Body of pancreas (tissue), 4 donors: ENCODE data around the gene CTNNBIP1. TPM values are rescaled to one million over a fixed set of nuclear protein-coding genes. Genes with fewer than 3 reads are reported as not detected.

ENCODE experiments used
- ATAC-seq: fragments of 150-250 bp; one replicate; pipeline ENCODE4 v1.9.1; 2016
- DNase-seq, 4 donors: peaks; one replicate each; pipeline ENCODE4 v3.0.0-alpha.2; 2019
- H3K27ac ChIP-seq, 4 donors: fragments of 200-600 bp; sonication (generic); 1 replicate in 3 of 4; 2 replicates in 1 of 4; pipeline versions ENCODE4 v1.5.1 to v1.6.1; 2016 to 2019; ENCODE audit warnings: mild to moderate bottlenecking in 1 of 4, mixed read lengths in 1 of 4, moderate library complexity in 1 of 4
- H3K27me3 ChIP-seq, 2 donors: fragments of 200-600 bp; sonication (generic); one replicate each; pipeline ENCODE4 v1.6.0; 2016; ENCODE audit warnings: mild to moderate bottlenecking in 1 of 2
- H3K36me3 ChIP-seq, 2 donors: fragments of 200-600 bp; sonication (generic); replicated peaks in 1 of 2; 2 replicates each; pipeline ENCODE4 v1.5.1; 2016; ENCODE audit warnings: low read depth in 2 of 2; ENCODE audit not compliant: insufficient read depth in 1 of 2
- H3K4me1 ChIP-seq: fragments of 200-600 bp; sonication (generic); one replicate; pipeline ENCODE4 v1.6.0; 2016
- H3K4me3 ChIP-seq, 2 donors: fragments of 200-600 bp; sonication (generic); 1 replicate in 1 of 2; 2 replicates in 1 of 2; pipeline ENCODE4 v1.5.1; 2016 to 2019
- H3K9me3 ChIP-seq, 3 donors: fragments of 200-600 bp; sonication (generic); 1 replicate in 2 of 3; 2 replicates in 1 of 3; pipeline ENCODE4 v1.5.1; 2016
- POLR2A ChIP-seq, 3 donors: fragments of 450-650 bp; IDR thresholded peaks; one replicate each; pipeline ENCODE4 v1.6.1; 2016; ENCODE audit warnings: antibody characterized with exemption in 3 of 3, mild to moderate bottlenecking in 2 of 3
- WGBS, 2 donors: methylation state at CpG; one replicate each; pipeline ENCODE4 v1.1.5; 2017; 5-methylcytosine and 5-hydroxymethylcytosine counted together
- intact Hi-C: fragments of 100-400 bp; cut with DNase I; formaldehyde crosslinking; loops from one replicate; pipeline ENCODE4 v1.15.1; 2023
- total RNA-seq, 2 donors: library from RNA; depleted of rRNA; stranded (reverse); fragments of >200 nt; gene quantifications; one replicate each; pipeline ENCODE4 v1.1.0, GENCODE V29; 2016
- TF ChIP-seq, protein P1 (sequence below), 7 experiments: fragments of 450-650 bp in 4 of 7; fragments of 200-600 bp in 3 of 7; sonication (generic) in 3 of 7; IDR thresholded peaks; one replicate each; pipeline ENCODE4 v1.5.1; 2016 to 2019; ENCODE audit warnings: antibody characterized with exemption in 7 of 7

Gene CTNNBIP1
- total RNA-seq, 2 donors from 2014 or later, result 20.1 to 24.6 TPM

DNA sequence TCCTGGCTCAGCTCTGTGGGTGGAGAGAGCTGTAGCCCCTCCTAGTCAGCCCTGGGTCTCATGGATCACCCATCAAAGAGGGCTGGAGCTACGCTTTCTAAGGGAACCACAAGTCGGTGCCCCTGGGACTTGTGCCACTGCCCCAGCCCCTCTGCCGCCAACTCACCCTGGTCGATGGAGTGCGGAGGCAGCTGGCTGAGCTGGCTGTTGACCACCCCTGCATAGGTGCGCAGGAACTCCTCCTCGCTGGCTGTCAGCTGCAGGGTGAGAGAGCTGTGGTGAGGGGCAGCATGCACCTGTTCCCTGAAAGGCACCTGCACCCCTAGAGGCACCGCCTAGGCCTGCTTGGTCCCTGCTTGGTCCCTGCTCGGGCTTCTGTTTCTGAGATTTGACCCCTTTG is 39.0 kb downstream of the CTNNBIP1 start:
- Histone ChIP-seq H3K27ac (no peak overlapping the region), H3K4me3 (no peak overlapping the region), H3K9me3 (no peaks in the 10 kb centered on the region), H3K36me3 (peaks cover 0 to 2% of the 10 kb centered on the region in 2 donors), H3K27me3 (no peaks in the 10 kb centered on the region), H3K4me1 (peaks cover 8% of the 10 kb centered on the region)
- 88 to 93% methylated on average over 7 to 8 of the region's 9 CpGs for WGBS, 2 donors
- DNase-seq (no peak), ATAC-seq (no peak)
- intact Hi-C loops, result loop anchor here (10.0 kb wide), 2 partner anchors 154 to 554 kb away; no protein-coding TSS in a partner anchor
- TF ChIP-seq, protein P1, sequence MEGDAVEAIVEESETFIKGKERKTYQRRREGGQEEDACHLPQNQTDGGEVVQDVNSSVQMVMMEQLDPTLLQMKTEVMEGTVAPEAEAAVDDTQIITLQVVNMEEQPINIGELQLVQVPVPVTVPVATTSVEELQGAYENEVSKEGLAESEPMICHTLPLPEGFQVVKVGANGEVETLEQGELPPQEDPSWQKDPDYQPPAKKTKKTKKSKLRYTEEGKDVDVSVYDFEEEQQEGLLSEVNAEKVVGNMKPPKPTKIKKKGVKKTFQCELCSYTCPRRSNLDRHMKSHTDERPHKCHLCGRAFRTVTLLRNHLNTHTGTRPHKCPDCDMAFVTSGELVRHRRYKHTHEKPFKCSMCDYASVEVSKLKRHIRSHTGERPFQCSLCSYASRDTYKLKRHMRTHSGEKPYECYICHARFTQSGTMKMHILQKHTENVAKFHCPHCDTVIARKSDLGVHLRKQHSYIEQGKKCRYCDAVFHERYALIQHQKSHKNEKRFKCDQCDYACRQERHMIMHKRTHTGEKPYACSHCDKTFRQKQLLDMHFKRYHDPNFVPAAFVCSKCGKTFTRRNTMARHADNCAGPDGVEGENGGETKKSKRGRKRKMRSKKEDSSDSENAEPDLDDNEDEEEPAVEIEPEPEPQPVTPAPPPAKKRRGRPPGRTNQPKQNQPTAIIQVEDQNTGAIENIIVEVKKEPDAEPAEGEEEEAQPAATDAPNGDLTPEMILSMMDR (IDR thresholded peaks at IDR 0.05), result no peak

- Histone ChIP-seq H3K27ac (no peak overlapping the region), H3K9me3 (no peaks in the 10 kb centered on the region), H3K36me3 (peaks cover 0 to 2% of the 10 kb centered on the region in 2 donors), H3K4me3 (no peak overlapping the region), H3K4me1 (peaks cover 8% of the 10 kb centered on the region), H3K27me3 (no peaks in the 10 kb centered on the region)
- DNase-seq (no peak), ATAC-seq (no peak)
- 84 to 89% methylated on average over 4 of the region's 4 CpGs for WGBS, 2 donors
- TF ChIP-seq, protein P1 (IDR thresholded peaks at IDR 0.05), result no peak
- TF ChIP-seq POLR2A (IDR thresholded peaks at IDR 0.05), result no peak
- intact Hi-C loops, result loop anchor here (10.0 kb wide), 2 partner anchors 154 to 554 kb away; no protein-coding TSS in a partner anchor
Measured at GRCh38 chr1:9870572-9870971, 39.5 kb downstream of the CTNNBIP1 start.

DNA sequence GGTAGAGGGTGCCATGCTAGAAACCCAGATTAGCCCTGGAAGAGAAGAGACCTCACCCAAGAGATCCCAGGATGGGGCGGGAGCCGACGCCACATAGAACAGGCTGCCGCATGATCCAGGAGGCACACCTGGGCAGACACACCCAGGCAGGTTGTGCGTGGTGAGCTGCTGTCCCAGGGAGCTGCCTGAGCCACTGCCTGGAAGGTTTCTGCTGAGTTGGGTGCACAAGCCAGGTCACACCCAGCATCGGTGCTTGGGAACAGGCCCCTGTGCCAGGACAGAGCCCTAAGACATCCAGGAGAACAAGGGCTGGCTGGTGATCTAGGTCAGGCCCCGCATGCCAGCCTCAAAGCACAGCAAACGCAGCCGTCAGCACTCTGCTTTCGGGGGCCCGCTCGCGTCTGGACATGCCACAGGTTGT is 40.2 kb downstream of the CTNNBIP1 start:
- 84 to 94% methylated on average over 8 to 13 of the region's 13 CpGs for WGBS, 2 donors
- TF ChIP-seq POLR2A (IDR thresholded peaks at IDR 0.05), result no peak
- TF ChIP-seq, protein P1 (IDR thresholded peaks at IDR 0.05), result no peak
- ATAC-seq, result no peak
- Histone ChIP-seq H3K36me3 (peaks cover 0 to 2% of the 10 kb centered on the region in 2 donors), H3K27ac (no peak overlapping the region), H3K4me1 (peaks cover 3% of the 10 kb centered on the region), H3K4me3 (no peak overlapping the region), H3K27me3 (no peaks in the 10 kb centered on the region), H3K9me3 (no peaks in the 10 kb centered on the region)
- DNase-seq, result no peak
- intact Hi-C loops, result loop anchor here (5.0 to 10.0 kb wide), 4 partner anchors 83 to 555 kb away; no protein-coding TSS in a partner anchor

GRCh38 chr1:9868244-9868590 is 41.9 kb downstream of the CTNNBIP1 start:
- WGBS, 2 donors, result 39 to 54% methylated on average over 3 of the region's 3 CpGs
- H3K4me1 ChIP-seq, result no peaks in the 10 kb centered on the region
- intact Hi-C loops, result loop anchor here (5.0 to 10.0 kb wide), 2 partner anchors 81 to 233 kb away; no protein-coding TSS in a partner anchor
- ATAC-seq, result no peak
- H3K9me3 ChIP-seq, result no peaks in the 10 kb centered on the region
- no peaks in the 10 kb centered on the region for H3K27me3 ChIP-seq
- H3K4me3 ChIP-seq, result no peak overlapping the region
- H3K27ac ChIP-seq, result no peak overlapping the region
- TF ChIP-seq, protein P1 (IDR thresholded peaks at IDR 0.05), result no peak
- TF ChIP-seq POLR2A (IDR thresholded peaks at IDR 0.05), result no peak
- H3K36me3 ChIP-seq, result peaks cover 0 to 2% of the 10 kb centered on the region in 2 donors
- no peak for DNase-seq
